Epithelial cell of prostate (primary cell): ENCODE results near the gene KRT13.

Source experiments
- DNase-seq: peaks from one replicate; pipeline ENCODE4 v3.0.0-alpha.2; 2011; ENCODE audit warnings: low read depth, low spot score
- H3K27ac ChIP-seq: fragments of 450-650 bp; 2 replicates; pipeline ENCODE4 v1.5.1; 2017; ENCODE audit warnings: mild to moderate bottlenecking

The KRT13 gene

GRCh38 chr17:41478237-41478636 is 27.2 kb downstream of the KRT13 start:
- no peak for DNase-seq
- no peak overlapping the region for H3K27ac ChIP-seq

- no peak overlapping the region for H3K27ac ChIP-seq
- DNase-seq = no peak
Measured at GRCh38 chr17:41476866-41477815, 28.3 kb downstream of the KRT13 start.

GRCh38 chr17:41475421-41475820 is 30.0 kb downstream of the KRT13 start:
- DNase-seq = no peak
- H3K27ac ChIP-seq = no peak overlapping the region

GRCh38 chr17:41474863-41475262 is 30.5 kb downstream of the KRT13 start:
- no peak for DNase-seq
- H3K27ac ChIP-seq = no peak overlapping the region

- no peak for DNase-seq
- no peak overlapping the region for H3K27ac ChIP-seq
Measured at GRCh38 chr17:41468346-41468745, 37.1 kb downstream of the KRT13 start.

- DNase-seq = no peak
- H3K27ac ChIP-seq = no peak overlapping the region
Measured at GRCh38 chr17:41467561-41467960, 37.9 kb downstream of the KRT13 start.

- DNase-seq = no peak
- H3K27ac ChIP-seq = no peak within 1 kb of the TSS
Measured at GRCh38 chr17:41466988-41467387, 38.4 kb downstream of the KRT13 start, which contains the start of gene KRT32. Gene KRT32, minus strand, starts transcription at chr17:41467386. Its CDS starts 61 bp downstream, at chr17:41467325.

- no peak overlapping the region for H3K27ac ChIP-seq
- peak; percentile 87 for DNase-seq
Measured at GRCh38 chr17:41464682-41465081, 40.7 kb downstream of the KRT13 start.

GRCh38 chr17:41464173-41464572 is 41.2 kb downstream of the KRT13 start:
- DNase-seq = no peak
- H3K27ac ChIP-seq = no peak overlapping the region

- H3K27ac ChIP-seq = no peak overlapping the region
- DNase-seq = no peak
Measured at GRCh38 chr17:41463746-41464145, 41.7 kb downstream of the KRT13 start.

- DNase-seq = no peak
- H3K27ac ChIP-seq = no peak overlapping the region
Measured at GRCh38 chr17:41462705-41463104, 42.7 kb downstream of the KRT13 start.

GRCh38 chr17:41457676-41458075 is 47.7 kb downstream of the KRT13 start:
- no peak overlapping the region for H3K27ac ChIP-seq
- DNase-seq = no peak

- no peak overlapping the region for H3K27ac ChIP-seq
- no peak for DNase-seq
Measured at GRCh38 chr17:41456204-41456603, 49.2 kb downstream of the KRT13 start.

GRCh38 chr17:41455236-41455635 is 50.2 kb downstream of the KRT13 start:
- H3K27ac ChIP-seq = no peak overlapping the region
- DNase-seq = no peak

GRCh38 chr17:41453066-41453465 is 52.3 kb downstream of the KRT13 start:
- no peak for DNase-seq
- H3K27ac ChIP-seq = no peak overlapping the region

- no peak overlapping the region for H3K27ac ChIP-seq
- no peak for DNase-seq
Measured at GRCh38 chr17:41452281-41452680, 53.1 kb downstream of the KRT13 start.

- no peak overlapping the region for H3K27ac ChIP-seq
- DNase-seq = no peak
Measured at GRCh38 chr17:41451154-41451728, 54.2 kb downstream of the KRT13 start.
